GM12878 (cell line): ENCODE results near the gene LYSMD2. TPM values are rescaled to one million over a fixed set of nuclear protein-coding genes. Genes with fewer than 3 reads are reported as not detected.

Experiments
- BRCA1 ChIP-seq: IDR thresholded peaks from 2 replicates; pipeline ENCODE4 v1.6.1; 2011; ENCODE audit warnings: low read depth, low read length, improper control_type of control experiment
- CBFB ChIP-seq: IDR thresholded peaks from 2 replicates; pipeline ENCODE4 v1.6.1; 2016; ENCODE audit warnings: antibody characterized with exemption, low read depth
- CBX5 ChIP-seq: sonication (generic); IDR thresholded peaks from 2 replicates; pipeline ENCODE4 v1.6.1; 2016; ENCODE audit warnings: low read depth, moderate library complexity, mild to moderate bottlenecking, inconsistent platforms
- CEBPB ChIP-seq, 2 experiments: fragments of 150-350 bp in 1 of 2; IDR thresholded peaks; 2 replicates each; pipeline ENCODE4 v1.6.1; 2012 to 2014; ENCODE audit warnings: low read depth in 2 of 2, low read length in 2 of 2, borderline replicate concordance in 1 of 2, inconsistent platforms in 1 of 2
- CEBPZ ChIP-seq: fragments of 150-350 bp; IDR thresholded peaks from 2 replicates; pipeline ENCODE4 v1.6.1; 2016; ENCODE audit warnings: low read depth, low read length
- ELK1 ChIP-seq: IDR thresholded peaks from 2 replicates; pipeline ENCODE4 v1.6.1; 2012; ENCODE audit warnings: low read depth, low read length, improper control_type of control experiment
- FOS ChIP-seq: IDR thresholded peaks from 3 replicates; pipeline ENCODE4 v1.6.1; 2011; ENCODE audit warnings: borderline replicate concordance; ENCODE audit not compliant: insufficient read length; ENCODE audit errors: extremely low read depth
- FOXK2 ChIP-seq: fragments of 450-650 bp; IDR thresholded peaks from 2 replicates; pipeline ENCODE4 v1.6.1; 2017; ENCODE audit warnings: mild to moderate bottlenecking, moderate library complexity
- HCFC1 ChIP-seq: fragments of 150-350 bp; IDR thresholded peaks from 2 replicates; pipeline ENCODE4 v1.6.1; 2014; ENCODE audit warnings: low read length
- MEF2B ChIP-seq: fragments of 450-650 bp; IDR thresholded peaks from 2 replicates; pipeline ENCODE4 v1.6.1; 2018; ENCODE audit warnings: mild to moderate bottlenecking, moderate library complexity; ENCODE audit not compliant: partially characterized antibody, poor library complexity, severe bottlenecking
- MTA2 ChIP-seq: fragments of 450-650 bp; IDR thresholded peaks from 2 replicates; pipeline ENCODE4 v1.6.1; 2016; ENCODE audit warnings: low read depth, mild to moderate bottlenecking, moderate library complexity
- MXI1 ChIP-seq: fragments of 150-350 bp; IDR thresholded peaks from 2 replicates; pipeline ENCODE4 v1.6.1; 2011; ENCODE audit warnings: low read depth, mild to moderate bottlenecking, inconsistent platforms, low read length, improper control_type of control experiment
- MYB ChIP-seq: fragments of 150-350 bp; IDR thresholded peaks from 2 replicates; pipeline ENCODE4 v1.6.1; 2014; ENCODE audit warnings: mild to moderate bottlenecking, low read depth, low read length, borderline replicate concordance
- NBN ChIP-seq: fragments of 450-650 bp; IDR thresholded peaks from 2 replicates; pipeline ENCODE4 v1.6.1; 2016
- NR2C1 ChIP-seq: fragments of 450-650 bp; IDR thresholded peaks from 2 replicates; pipeline ENCODE4 v1.6.1; 2017; ENCODE audit warnings: antibody characterized with exemption, mild to moderate bottlenecking, moderate library complexity
- PAX5 ChIP-seq: IDR thresholded peaks from 2 replicates; pipeline ENCODE4 v1.6.1; 2011; ENCODE audit warnings: low read depth, low read length, borderline replicate concordance
- POLR2AphosphoS2 ChIP-seq: IDR thresholded peaks from 2 replicates; pipeline ENCODE4 v1.6.1; 2011; ENCODE audit warnings: low read depth, mild to moderate bottlenecking, low read length, improper control_type of control experiment, moderate library complexity
- POLR2AphosphoS5 ChIP-seq: IDR thresholded peaks from 2 replicates; pipeline ENCODE4 v1.6.1; 2011; ENCODE audit warnings: mild to moderate bottlenecking, low read length, inconsistent platforms
- RAD21 ChIP-seq: IDR thresholded peaks from 2 replicates; pipeline ENCODE4 v1.6.1; 2011; ENCODE audit warnings: mild to moderate bottlenecking, low read depth, low read length, moderate library complexity; ENCODE audit not compliant: insufficient read depth
- RBBP5 ChIP-seq: fragments of 200-600 bp; sonication (generic); conservative IDR thresholded peaks from 2 replicates; pipeline ENCODE4 v1.6.1; 2016
- RUNX3 ChIP-seq: IDR thresholded peaks from 2 replicates; pipeline ENCODE4 v1.6.1; 2012; ENCODE audit warnings: low read length, inconsistent platforms
- SUPT20H ChIP-seq: IDR thresholded peaks from 2 replicates; pipeline ENCODE4 v1.6.1; 2011; ENCODE audit warnings: low read depth, mild to moderate bottlenecking, low read length, moderate library complexity, borderline replicate concordance; ENCODE audit not compliant: control insufficient read depth
- SUZ12 ChIP-seq: fragments of 200-600 bp; sonication (generic); IDR thresholded peaks from one replicate; pipeline ENCODE4 v1.6.1; 2018; ENCODE audit warnings: antibody characterized with exemption, mild to moderate bottlenecking; ENCODE audit not compliant: unreplicated experiment
- TBL1XR1 ChIP-seq: IDR thresholded peaks from 2 replicates; pipeline ENCODE4 v1.6.1; 2012; ENCODE audit warnings: low read depth, low read length, improper control_type of control experiment
- USF2 ChIP-seq: IDR thresholded peaks from 2 replicates; pipeline ENCODE4 v1.6.1; 2011; ENCODE audit warnings: low read depth, low read length, improper control_type of control experiment, borderline replicate concordance
- ZSCAN29 ChIP-seq: fragments of 450-650 bp; IDR thresholded peaks from 2 replicates; pipeline ENCODE4 v1.6.1; 2017; ENCODE audit warnings: mild to moderate bottlenecking, moderate library complexity
- ZZZ3 ChIP-seq: IDR thresholded peaks from 2 replicates; pipeline ENCODE4 v1.6.1; 2011; ENCODE audit warnings: low read depth; ENCODE audit not compliant: control insufficient read depth, insufficient read length
- polyA plus RNA-seq, 11 experiments: library from polyadenylated mRNA; depleted of rRNA in 4 of 11; unstranded in 6 of 11; stranded (reverse) in 5 of 11; fragments of >200 nt; fragmentation: Nextera tagmentation in 4 of 11; fragmentation: Illumina TruSeq in 1 of 11; extraction: Ambion mirVana in 4 of 11; extraction: Trizol in 1 of 11; gene quantifications; 1 replicate in 1 of 11; 2 replicates in 10 of 11; pipeline versions ENCODE4 v1.2.1 to v1.2.3, GENCODE V29; 2011 to 2016; ENCODE audit warnings: inconsistent platforms in 2 of 11, missing spikeins in 2 of 11, low read depth in 1 of 11
- total RNA-seq, 4 experiments: library from RNA; depleted of rRNA in 3 of 4; stranded (reverse); fragments of >200 nt in 3 of 4; fragmentation: Illumina TruSeq in 1 of 4; extraction: Trizol in 1 of 4; gene quantifications; 2 replicates each; pipeline versions ENCODE4 v1.2.1 to v1.2.3, GENCODE V29; 2013 to 2021
- TF ChIP-seq, protein P1 (sequence below): IDR thresholded peaks from 2 replicates; pipeline ENCODE4 v1.6.1; 2011; ENCODE audit warnings: low read depth, mild to moderate bottlenecking, low read length, moderate library complexity, borderline replicate concordance; ENCODE audit errors: extremely low read depth

The LYSMD2 gene
- total and polyA plus RNA-seq, 10 of the 15 experiments (the other 5 are each of a cell fraction or from before 2014, with no cell fraction given) = 30.5 to 61.3 (median 45.4) TPM

GRCh38 chr15:51736069-51736468 lies 1.4 kb downstream of the LYSMD2 start (continued):
- peak; percentile 40; the same call in 1 of the 2 replicates for TF ChIP-seq MTA2
- TF ChIP-seq SUZ12 = no peak
- no peak for TF ChIP-seq POLR2AphosphoS5
- no peak for TF ChIP-seq FOS
- no peak for TF ChIP-seq MXI1
- no peak for TF ChIP-seq ZZZ3
- no peak for TF ChIP-seq POLR2AphosphoS2
- no peak for TF ChIP-seq NR2C1
- TF ChIP-seq USF2 = no peak
- TF ChIP-seq SUPT20H = no peak
- no peak for TF ChIP-seq ZSCAN29
- TF ChIP-seq TBL1XR1 = no peak
- TF ChIP-seq CBFB = no peak
- TF ChIP-seq, protein P1, sequence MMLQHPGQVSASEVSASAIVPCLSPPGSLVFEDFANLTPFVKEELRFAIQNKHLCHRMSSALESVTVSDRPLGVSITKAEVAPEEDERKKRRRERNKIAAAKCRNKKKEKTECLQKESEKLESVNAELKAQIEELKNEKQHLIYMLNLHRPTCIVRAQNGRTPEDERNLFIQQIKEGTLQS = no peak
- TF ChIP-seq HCFC1 = no peak
- TF ChIP-seq NBN = no peak
- TF ChIP-seq CEBPZ = no peak
- no peak for TF ChIP-seq CEBPB (IDR thresholded peaks at IDR 0.05; ENCODE audit: borderline replicate concordance in 1 of 2, low read depth in 2 of 2, low read length in 2 of 2)
- TF ChIP-seq MYB = no peak
- TF ChIP-seq FOXK2 = no peak
- TF ChIP-seq MEF2B = peak; percentile 96
- peak; percentile 43; the same call in 1 of the 2 replicates for TF ChIP-seq RUNX3
- no peak for TF ChIP-seq RAD21
- no peak for TF ChIP-seq ELK1
- TF ChIP-seq RBBP5 = no peak
- 0 out of 2 replicates have a peak, but pooled peaks have one; percentile 19 for TF ChIP-seq PAX5
- no peak for TF ChIP-seq CBX5
- no peak for TF ChIP-seq BRCA1
